Choroid plexus epithelial cell (primary cell): ENCODE measurements around the gene IGSF8.

ENCODE experiments used
- DNase-seq: peaks from one replicate; pipeline ENCODE4 v3.0.0-alpha.2; 2010; ENCODE audit warnings: low read depth
- H3K4me3 ChIP-seq: 2 replicates; pipeline ENCODE4 v1.5.1; 2011; ENCODE audit warnings: low read depth, mild to moderate bottlenecking, control low read depth, low read length, moderate library complexity
- CTCF ChIP-seq: conservative IDR thresholded peaks from 2 replicates; pipeline ENCODE4 v1.5.1; 2011; ENCODE audit warnings: low read depth, mild to moderate bottlenecking, control low read depth, inconsistent platforms, low read length, moderate library complexity

IGSF8 gene

GRCh38 chr1:160082487-160082886, 15.9 kb downstream of the IGSF8 start:
- H3K4me3 ChIP-seq = no peak overlapping the region
- DNase-seq = no peak
- TF ChIP-seq CTCF = no peak

GRCh38 chr1:160081261-160081936, 17.0 kb downstream of the IGSF8 start, which contains the start of gene KCNJ9:
TSS of gene KCNJ9 (plus strand) at chr1:160081538. CDS start at chr1:160084031, 2,493 bp downstream.
- no peak for TF ChIP-seq CTCF
- DNase-seq = no peak
- H3K4me3 ChIP-seq = no peak within 1 kb of the TSS

- no peak for DNase-seq
- H3K4me3 ChIP-seq = no peak overlapping the region
- no peak for TF ChIP-seq CTCF
These were observed 17.9 kb downstream of the IGSF8 start for GRCh38 chr1:160080381-160081100.

- DNase-seq = no peak
- H3K4me3 ChIP-seq = no peak overlapping the region
- TF ChIP-seq CTCF = no peak
These were observed 19.0 kb downstream of the IGSF8 start for GRCh38 chr1:160079448-160079847.

- peak; percentile 45 for DNase-seq
- TF ChIP-seq CTCF = peak; percentile 88
- no peak overlapping the region for H3K4me3 ChIP-seq
These were observed 19.8 kb downstream of the IGSF8 start for GRCh38 chr1:160078512-160079195.

- TF ChIP-seq CTCF = no peak
- no peak overlapping the region for H3K4me3 ChIP-seq
- no peak for DNase-seq
These were observed 20.9 kb downstream of the IGSF8 start for GRCh38 chr1:160077486-160077885.
